Measurements from ENCODE around the gene EDEM3. TPM values are rescaled to one million over a fixed set of nuclear protein-coding genes. Genes with fewer than 3 reads are reported as not detected.

Gene EDEM3
- total and polyA plus RNA-seq, 2 of the 8 experiments (the other 6 are each of a cell fraction or from before 2014, with no cell fraction given), result 1.6 to 14.0 TPM

DNA sequence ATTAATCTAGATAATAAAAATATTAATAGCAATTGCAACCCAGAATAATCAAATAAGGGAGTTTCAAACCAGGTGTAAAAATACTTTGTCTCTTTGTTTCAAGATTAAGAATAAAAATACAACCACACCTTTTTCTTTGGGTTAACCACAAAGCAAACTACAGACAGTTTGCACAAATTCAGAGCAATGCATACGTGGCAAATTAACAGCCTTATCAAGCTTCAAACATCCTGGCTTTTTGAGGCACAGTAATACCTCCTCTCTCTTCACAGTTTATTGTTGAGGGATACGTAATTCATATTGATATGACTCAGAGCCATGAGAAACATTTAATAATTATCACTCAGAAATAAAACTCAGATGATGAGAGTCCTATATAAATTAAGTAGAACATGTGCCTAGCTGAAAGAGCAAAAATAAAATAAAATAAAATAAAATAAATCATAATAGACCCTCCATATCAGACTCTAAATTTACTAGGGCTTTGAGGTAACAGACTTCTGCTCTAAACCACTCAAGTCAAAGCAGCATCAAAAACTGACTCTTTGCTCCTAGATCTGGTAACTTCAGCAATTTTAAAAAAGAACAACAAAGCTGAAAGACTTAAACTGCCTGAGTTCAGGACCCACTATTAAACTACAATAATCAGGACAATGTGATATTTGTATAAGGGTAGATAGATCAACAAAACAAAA, 11.4 kb downstream of the EDEM3 start:
- Histone ChIP-seq H3K14ac (ENCODE audit: insufficient read length) (no peak overlapping the region), H3K4me2 (ENCODE audit: insufficient read depth in 1 of 2, low read depth in 2 of 2, low read length in 2 of 2) (no peak overlapping the region), H4K91ac (replicated peaks; ENCODE audit: insufficient read length, low read length) (no peak overlapping the region), H3K18ac (ENCODE audit: extremely low read depth, low read length) (no peak overlapping the region), H3K36me3 (ENCODE audit: control insufficient read depth in 2 of 4, insufficient read depth in 4 of 4, low read length in 3 of 4) (no peaks in the 10 kb centered on the region), H3K4ac (replicated peaks; ENCODE audit: insufficient read length, low read depth, low read length) (no peak overlapping the region), H2BK5ac (ENCODE audit: low read depth, low read length) (no peak overlapping the region), H2BK15ac (ENCODE audit: low read length) (no peak overlapping the region), H3K9ac (replicated peaks in 1 of 4; ENCODE audit: extremely low read depth in 1 of 4, low read depth in 3 of 4, low read length in 3 of 4) (no peak overlapping the region), H4K5ac (ENCODE audit: insufficient read length, low read depth, low read length) (no peak overlapping the region), H3K56ac (replicated peaks; ENCODE audit: insufficient read length, low read depth, low read length) (no peak overlapping the region), H2AFZ (ENCODE audit: low read length) (no peak overlapping the region), H4K20me1 (replicated peaks in 1 of 2; ENCODE audit: control insufficient read depth in 1 of 2, insufficient read depth in 2 of 2, low read length in 2 of 2) (no peaks in the 10 kb centered on the region), H4K8ac (ENCODE audit: extremely low read depth, insufficient read depth, low read length) (no peak overlapping the region), H3K23ac (ENCODE audit: insufficient read length) (no peak overlapping the region), H3K79me2 (ENCODE audit: control insufficient read depth in 1 of 2, insufficient read depth in 2 of 2, low read length in 2 of 2) (no peaks in the 10 kb centered on the region), H3K27me3 (replicated peaks in 1 of 4; ENCODE audit: control insufficient read depth in 3 of 4, extremely low read depth in 1 of 4, insufficient read depth in 3 of 4, low read length in 3 of 4) (no peaks in the 10 kb centered on the region), H3K23me2 (ENCODE audit: low read depth, low read length) (no peaks in the 10 kb centered on the region), H2BK20ac (ENCODE audit: low read length) (no peak overlapping the region), H3K4me3 (ENCODE audit: extremely low read depth in 1 of 4, insufficient read depth in 2 of 4, low read depth in 3 of 4, low read length in 4 of 4) (no peak overlapping the region), H2AK5ac (ENCODE audit: low read depth, low read length) (no peak overlapping the region), H3K27ac (ENCODE audit: low read depth, low read length) (no peak overlapping the region), H3K9me3 (ENCODE audit: insufficient read depth in 2 of 2, low read depth in 1 of 2, low read length in 1 of 2) (no peaks in the 10 kb centered on the region), H3K79me1 (ENCODE audit: low read depth, low read length) (no peaks in the 10 kb centered on the region), H3K4me1 (replicated peaks in 1 of 4; ENCODE audit: control insufficient read depth in 3 of 4, insufficient read depth in 4 of 4, low read length in 3 of 4) (no peaks in the 10 kb centered on the region), H2BK120ac (replicated peaks; ENCODE audit: low read depth, low read length) (no peak overlapping the region), H2BK12ac (ENCODE audit: low read depth, low read length) (no peak overlapping the region)
- no peak for DNase-seq (ENCODE audit: low read depth in 1 of 2, low spot score in 2 of 2)
- WGBS, 2 experiments (ENCODE audit: extremely low coverage in 1 of 2, insufficient coverage in 1 of 2, insufficient read length in 1 of 2, insufficient replicate concordance in 2 of 2, low coverage in 1 of 2, low lambda C conversion rate in 2 of 2, missing lambda C conversion rate in 1 of 2), result 84% methylated on average over 2 of the region's 2 CpGs; no CpG with 5 or more reads in 1 of the 2 experiments
- FAIRE-seq, result no peak
- ChIA-PET POLR2A (ENCODE audit: partially characterized antibody) (no interaction called here), CTCF (ENCODE audit: partially characterized antibody) (interaction anchor here (1.9 kb wide), 1 partner anchor 9 kb away, joined by 7 read pairs; no protein-coding TSS in a partner anchor)
- TF ChIP-seq MAFK (IDR thresholded peaks at IDR 0.05; ENCODE audit: low read depth, low read length), result no peak
- no peak for TF ChIP-seq TEAD4 (IDR thresholded peaks at IDR 0.05; ENCODE audit: low read depth, low read length)
- no peak for TF ChIP-seq RAD21 (IDR thresholded peaks at IDR 0.05 in 1 of 2, conservative IDR thresholded peaks at IDR 0.05 in 1 of 2; ENCODE audit: low read depth in 2 of 2, low read length in 2 of 2)
- TF ChIP-seq POLR2A (IDR thresholded peaks at IDR 0.05; ENCODE audit: control extremely low read depth in 1 of 2, low read depth in 2 of 2, low read length in 2 of 2), result no peak
- TF ChIP-seq SUZ12 (IDR thresholded peaks at IDR 0.05; ENCODE audit: low read length), result no peak
- TF ChIP-seq BACH1 (IDR thresholded peaks at IDR 0.05; ENCODE audit: low read length), result no peak
- no peak for TF ChIP-seq KDM4A (IDR thresholded peaks at IDR 0.05; ENCODE audit: low read depth, low read length, severe bottlenecking)
- TF ChIP-seq, protein P1, sequence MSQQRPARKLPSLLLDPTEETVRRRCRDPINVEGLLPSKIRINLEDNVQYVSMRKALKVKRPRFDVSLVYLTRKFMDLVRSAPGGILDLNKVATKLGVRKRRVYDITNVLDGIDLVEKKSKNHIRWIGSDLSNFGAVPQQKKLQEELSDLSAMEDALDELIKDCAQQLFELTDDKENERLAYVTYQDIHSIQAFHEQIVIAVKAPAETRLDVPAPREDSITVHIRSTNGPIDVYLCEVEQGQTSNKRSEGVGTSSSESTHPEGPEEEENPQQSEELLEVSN (IDR thresholded peaks at IDR 0.05), result no peak
- TF ChIP-seq CTBP2 (IDR thresholded peaks at IDR 0.05; ENCODE audit: borderline replicate concordance, insufficient read depth, insufficient read length, low read length), result no peak

Measured in H1 (cell line).